Activated naive CD8-positive, alpha-beta T cell (primary cell): ENCODE measurements around the gene ACYP1.

Experiments
- H3K27ac Mint-ChIP-seq: one replicate; pipeline ENCODE4 v1.8.0; 2021; ENCODE audit warnings: mixed read lengths
- H3K27me3 Mint-ChIP-seq: one replicate; pipeline ENCODE4 v1.8.0; 2021; ENCODE audit warnings: mixed read lengths
- H3K36me3 Mint-ChIP-seq: one replicate; pipeline ENCODE4 v1.8.0; 2021; ENCODE audit warnings: mixed read lengths
- H3K4me1 Mint-ChIP-seq: one replicate; pipeline ENCODE4 v1.8.0; 2021; ENCODE audit warnings: low read depth, mixed read lengths
- H3K4me3 Mint-ChIP-seq: one replicate; pipeline ENCODE4 v1.8.0; 2021; ENCODE audit warnings: mild to moderate bottlenecking, mixed read lengths
- H3K9me3 Mint-ChIP-seq: one replicate; pipeline ENCODE4 v1.8.0; 2021; ENCODE audit warnings: low read depth, mixed read lengths

Gene ACYP1

DNA sequence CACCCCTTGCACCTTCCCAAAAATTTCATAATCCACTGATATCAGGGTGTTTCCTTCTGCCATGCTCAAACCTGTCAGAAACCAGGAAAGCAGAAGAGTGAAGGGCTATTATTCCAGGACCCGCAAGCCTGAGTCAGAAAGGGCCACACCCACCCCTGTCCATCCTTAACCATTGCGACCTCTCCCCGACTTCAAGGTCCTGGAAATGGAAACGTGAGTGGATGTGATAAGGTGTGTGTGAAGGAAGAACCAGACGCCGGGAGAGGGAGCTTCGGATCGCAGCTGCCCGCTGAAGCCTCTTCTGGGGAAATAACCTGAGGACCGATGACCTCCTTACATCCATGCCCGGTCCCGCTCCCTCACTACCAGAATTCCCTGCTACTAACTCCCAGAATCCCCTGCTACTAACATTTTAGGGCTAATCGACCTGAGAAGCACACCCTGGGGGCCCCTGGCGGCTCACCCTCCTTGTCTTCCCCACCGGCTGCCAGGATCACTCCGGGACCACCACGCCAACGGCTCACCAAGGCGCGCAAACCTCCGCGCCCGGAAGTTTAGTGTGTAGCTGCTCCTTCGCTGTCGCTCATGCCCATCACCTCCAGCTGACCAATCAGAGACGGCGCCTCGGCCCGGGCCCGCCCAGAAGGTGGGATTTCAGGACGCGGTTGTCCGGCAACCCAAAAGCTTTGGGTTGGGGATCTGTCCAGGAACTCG is at the start of gene ACYP1:
ACYP1 (minus strand) TSS at position 534 of the 714 bp plus-strand sequence; CDS start at position 63, 471 bp downstream.
- H3K9me3 Mint-ChIP-seq, result no peaks in the 10 kb centered on the region
- peak within 1 kb of the TSS; percentile 97 for H3K27ac Mint-ChIP-seq
- H3K36me3 Mint-ChIP-seq, result peaks cover 6% of the 10 kb centered on the region
- H3K4me3 Mint-ChIP-seq, result peak within 1 kb of the TSS; percentile 100
- H3K27me3 Mint-ChIP-seq, result no peaks in the 10 kb centered on the region
- peaks cover 28% of the 10 kb centered on the region for H3K4me1 Mint-ChIP-seq

- no peak overlapping the region for H3K4me3 Mint-ChIP-seq
- peaks cover 14% of the 10 kb centered on the region for H3K4me1 Mint-ChIP-seq
- peaks cover 24% of the 10 kb centered on the region for H3K36me3 Mint-ChIP-seq
- H3K27me3 Mint-ChIP-seq, result no peaks in the 10 kb centered on the region
- H3K27ac Mint-ChIP-seq, result no peak overlapping the region
- no peaks in the 10 kb centered on the region for H3K9me3 Mint-ChIP-seq
Measured at GRCh38 chr14:75109877-75110276, 46.1 kb upstream of the ACYP1 start.

GRCh38 chr14:75107186-75107585 is 43.4 kb upstream of the ACYP1 start:
- H3K36me3 Mint-ChIP-seq, result peaks cover 17% of the 10 kb centered on the region
- no peak overlapping the region for H3K27ac Mint-ChIP-seq
- H3K4me1 Mint-ChIP-seq, result peaks cover 2% of the 10 kb centered on the region
- no peaks in the 10 kb centered on the region for H3K9me3 Mint-ChIP-seq
- H3K27me3 Mint-ChIP-seq, result no peaks in the 10 kb centered on the region
- H3K4me3 Mint-ChIP-seq, result no peak overlapping the region

DNA sequence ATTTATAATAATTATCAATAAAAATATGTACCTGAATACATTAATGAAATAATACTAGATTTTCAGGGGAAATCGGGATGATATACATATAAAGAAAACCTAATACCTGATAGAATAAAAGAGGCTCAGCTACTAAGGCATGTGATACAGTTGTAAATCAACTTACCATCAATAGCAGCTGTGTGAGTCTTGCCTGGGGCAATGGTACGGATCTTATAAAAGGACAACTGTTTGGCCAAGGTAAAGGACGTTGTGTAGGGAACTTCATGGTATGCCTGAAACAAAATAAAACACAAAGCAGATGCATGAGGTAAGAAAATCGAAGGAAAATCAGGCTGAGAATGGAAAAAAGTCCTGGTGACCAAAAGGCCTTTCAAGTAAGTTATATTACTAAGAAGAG is 37.7 kb upstream of the ACYP1 start:
- peak overlapping the region; percentile 5 for H3K27ac Mint-ChIP-seq
- no peaks in the 10 kb centered on the region for H3K27me3 Mint-ChIP-seq
- no peaks in the 10 kb centered on the region for H3K9me3 Mint-ChIP-seq
- H3K36me3 Mint-ChIP-seq, result peaks cover 7% of the 10 kb centered on the region
- no peaks in the 10 kb centered on the region for H3K4me1 Mint-ChIP-seq
- no peak overlapping the region for H3K4me3 Mint-ChIP-seq

DNA sequence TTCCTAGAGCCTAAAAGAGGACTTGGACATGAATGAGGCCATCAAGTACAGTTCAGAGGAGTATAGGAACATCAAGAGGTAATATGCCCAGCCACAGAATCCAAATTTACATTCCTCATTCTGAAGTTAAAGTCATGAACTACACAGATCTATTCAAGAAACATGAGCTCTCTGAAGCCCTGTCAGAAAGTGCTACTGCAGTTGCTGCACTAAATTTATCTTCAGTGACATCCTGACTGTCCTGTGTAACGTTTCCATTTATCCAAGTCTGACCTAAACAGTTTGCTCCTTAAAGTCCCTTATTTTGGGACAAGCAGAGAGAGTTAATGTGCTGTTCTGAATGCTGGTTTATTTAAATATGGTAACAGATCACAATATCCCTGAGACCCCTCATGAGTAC is 34.9 kb upstream of the ACYP1 start:
- peaks cover 6% of the 10 kb centered on the region for H3K36me3 Mint-ChIP-seq
- H3K4me1 Mint-ChIP-seq, result no peaks in the 10 kb centered on the region
- H3K27me3 Mint-ChIP-seq, result no peaks in the 10 kb centered on the region
- no peaks in the 10 kb centered on the region for H3K9me3 Mint-ChIP-seq
- no peak overlapping the region for H3K27ac Mint-ChIP-seq
- no peak overlapping the region for H3K4me3 Mint-ChIP-seq

GRCh38 chr14:75098212-75098611 is 34.4 kb upstream of the ACYP1 start:
- no peak overlapping the region for H3K4me3 Mint-ChIP-seq

GRCh38 chr14:75096959-75097358 is 33.1 kb upstream of the ACYP1 start:
- Mint-ChIP-seq H3K27ac (no peak overlapping the region), H3K27me3 (no peaks in the 10 kb centered on the region), H3K9me3 (no peaks in the 10 kb centered on the region), H3K4me1 (no peaks in the 10 kb centered on the region), H3K36me3 (peaks cover 6% of the 10 kb centered on the region), H3K4me3 (no peak overlapping the region)

More at GRCh38 chr14:75098212-75098611, 34.4 kb upstream of the ACYP1 start:
- H3K27me3 Mint-ChIP-seq, result no peaks in the 10 kb centered on the region
- H3K9me3 Mint-ChIP-seq, result no peaks in the 10 kb centered on the region
- peaks cover 6% of the 10 kb centered on the region for H3K36me3 Mint-ChIP-seq
- H3K27ac Mint-ChIP-seq, result no peak overlapping the region
- H3K4me1 Mint-ChIP-seq, result no peaks in the 10 kb centered on the region

- Mint-ChIP-seq H3K36me3 (peaks cover 5% of the 10 kb centered on the region), H3K4me1 (no peaks in the 10 kb centered on the region), H3K27me3 (no peaks in the 10 kb centered on the region), H3K9me3 (no peaks in the 10 kb centered on the region), H3K27ac (no peak overlapping the region), H3K4me3 (no peak overlapping the region)
Measured at GRCh38 chr14:75095690-75096089, 31.9 kb upstream of the ACYP1 start.

- no peak overlapping the region for H3K4me3 Mint-ChIP-seq
- no peaks in the 10 kb centered on the region for H3K4me1 Mint-ChIP-seq
- H3K27ac Mint-ChIP-seq, result no peak overlapping the region
- peaks cover 5% of the 10 kb centered on the region for H3K36me3 Mint-ChIP-seq
- H3K9me3 Mint-ChIP-seq, result no peaks in the 10 kb centered on the region
- H3K27me3 Mint-ChIP-seq, result no peaks in the 10 kb centered on the region
Measured at GRCh38 chr14:75094896-75095295, 31.1 kb upstream of the ACYP1 start.

DNA sequence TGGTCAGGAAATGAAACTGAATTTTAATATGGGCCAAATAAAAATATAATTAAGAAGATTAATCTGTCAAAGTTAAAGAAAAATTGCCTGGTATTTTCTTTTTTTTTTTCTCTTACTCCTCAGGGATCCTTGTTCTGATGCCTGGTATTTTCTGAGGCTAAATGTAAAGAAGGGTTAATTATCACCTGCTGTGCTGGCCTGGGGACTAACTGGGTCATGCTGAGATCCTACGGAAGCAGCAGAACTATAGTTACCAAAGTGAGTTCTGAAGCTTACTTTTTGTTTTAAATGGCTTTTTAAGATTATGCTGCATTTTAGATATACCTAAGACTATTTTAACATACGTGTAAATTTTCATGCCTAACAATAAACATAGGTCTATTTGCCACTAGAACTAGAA is 28.9 kb upstream of the ACYP1 start:
- Mint-ChIP-seq H3K4me1 (no peaks in the 10 kb centered on the region), H3K27me3 (no peaks in the 10 kb centered on the region), H3K4me3 (no peak overlapping the region), H3K9me3 (no peaks in the 10 kb centered on the region), H3K27ac (no peak overlapping the region), H3K36me3 (peaks cover 5% of the 10 kb centered on the region)

DNA sequence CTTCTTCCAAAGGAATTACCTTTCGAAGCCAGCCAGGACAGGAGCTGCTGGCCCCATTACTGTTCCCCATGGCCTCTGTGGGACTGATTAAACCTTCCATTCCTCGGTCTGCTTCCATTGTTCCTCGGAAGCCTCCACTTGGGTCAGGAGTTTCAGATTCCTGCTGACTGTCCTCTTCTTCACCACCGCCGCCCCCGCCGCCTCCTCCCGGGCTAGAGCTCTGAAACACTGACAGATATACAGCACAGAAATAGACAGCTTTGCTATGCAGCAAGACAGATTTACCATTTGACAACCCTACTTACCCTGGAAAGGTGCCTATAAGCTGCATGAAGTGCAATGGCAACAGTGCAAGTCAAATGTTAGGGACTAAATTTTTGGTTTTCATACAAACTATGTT is 27.4 kb upstream of the ACYP1 start:
- Mint-ChIP-seq H3K36me3 (peaks cover 2% of the 10 kb centered on the region), H3K9me3 (no peaks in the 10 kb centered on the region), H3K27ac (no peak overlapping the region), H3K4me3 (no peak overlapping the region), H3K4me1 (no peaks in the 10 kb centered on the region), H3K27me3 (no peaks in the 10 kb centered on the region)

DNA sequence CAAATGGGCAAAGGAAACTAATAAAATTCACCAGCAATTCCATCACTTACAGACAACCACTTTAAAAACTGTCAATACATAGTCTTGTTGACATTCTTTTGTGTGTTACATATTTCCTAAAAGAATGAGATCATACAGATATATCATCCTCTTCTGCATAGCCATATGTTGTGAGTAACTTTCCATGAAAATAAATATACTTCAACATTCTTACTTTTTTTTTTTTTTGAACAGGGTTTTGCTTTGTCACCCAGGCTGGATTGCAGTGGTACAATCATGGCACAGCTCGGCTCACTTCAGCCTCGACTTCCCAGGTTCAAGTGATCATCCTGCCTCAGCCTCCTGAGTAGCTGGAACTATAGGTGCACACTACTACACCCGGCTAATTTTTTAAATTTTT is 26.5 kb upstream of the ACYP1 start:
- no peak overlapping the region for H3K27ac Mint-ChIP-seq
- peaks cover 4% of the 10 kb centered on the region for H3K36me3 Mint-ChIP-seq

GRCh38 chr14:75088566-75089373 is 24.9 kb upstream of the ACYP1 start:
- H3K36me3 Mint-ChIP-seq, result peaks cover 5% of the 10 kb centered on the region
- no peaks in the 10 kb centered on the region for H3K9me3 Mint-ChIP-seq
- no peaks in the 10 kb centered on the region for H3K27me3 Mint-ChIP-seq
- H3K27ac Mint-ChIP-seq, result no peak overlapping the region
- no peak overlapping the region for H3K4me3 Mint-ChIP-seq
- no peaks in the 10 kb centered on the region for H3K4me1 Mint-ChIP-seq

More for the DNA sequence above, 26.5 kb upstream of the ACYP1 start:
- no peaks in the 10 kb centered on the region for H3K4me1 Mint-ChIP-seq
- no peaks in the 10 kb centered on the region for H3K27me3 Mint-ChIP-seq
- no peak overlapping the region for H3K4me3 Mint-ChIP-seq
- no peaks in the 10 kb centered on the region for H3K9me3 Mint-ChIP-seq

DNA sequence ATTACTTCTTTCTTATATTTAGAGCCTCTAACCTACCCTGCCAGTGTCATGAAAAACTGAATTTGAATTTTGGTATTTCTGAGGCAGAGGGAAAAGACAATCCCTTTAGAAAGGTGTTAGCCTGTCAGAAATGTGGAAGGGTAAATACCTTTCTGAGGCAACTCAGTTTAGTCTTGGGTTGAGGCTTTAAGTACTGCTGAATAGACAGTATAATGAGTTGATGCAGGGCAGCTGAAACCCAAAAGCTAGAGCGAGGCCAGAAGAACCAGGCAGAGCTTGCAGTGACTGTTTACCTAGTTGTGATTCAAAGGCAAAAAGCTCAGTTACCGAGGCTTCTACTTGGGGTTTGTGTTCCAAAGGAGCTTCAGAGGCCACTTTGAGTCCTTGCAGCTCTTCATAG is 24.3 kb upstream of the ACYP1 start:
- Mint-ChIP-seq H3K27me3 (no peaks in the 10 kb centered on the region), H3K9me3 (no peaks in the 10 kb centered on the region), H3K36me3 (peaks cover 5% of the 10 kb centered on the region), H3K4me3 (no peak overlapping the region), H3K27ac (no peak overlapping the region), H3K4me1 (no peaks in the 10 kb centered on the region)

- no peaks in the 10 kb centered on the region for H3K27me3 Mint-ChIP-seq
Measured at GRCh38 chr14:75084513-75084912, 20.7 kb upstream of the ACYP1 start.

More at GRCh38 chr14:75084513-75084912, 20.7 kb upstream of the ACYP1 start:
- H3K9me3 Mint-ChIP-seq, result no peaks in the 10 kb centered on the region
- H3K27ac Mint-ChIP-seq, result no peak overlapping the region
- no peak overlapping the region for H3K4me3 Mint-ChIP-seq
- H3K36me3 Mint-ChIP-seq, result peaks cover 6% of the 10 kb centered on the region
- no peaks in the 10 kb centered on the region for H3K4me1 Mint-ChIP-seq
